ENCODE data around the gene TRAF5.

DNA sequence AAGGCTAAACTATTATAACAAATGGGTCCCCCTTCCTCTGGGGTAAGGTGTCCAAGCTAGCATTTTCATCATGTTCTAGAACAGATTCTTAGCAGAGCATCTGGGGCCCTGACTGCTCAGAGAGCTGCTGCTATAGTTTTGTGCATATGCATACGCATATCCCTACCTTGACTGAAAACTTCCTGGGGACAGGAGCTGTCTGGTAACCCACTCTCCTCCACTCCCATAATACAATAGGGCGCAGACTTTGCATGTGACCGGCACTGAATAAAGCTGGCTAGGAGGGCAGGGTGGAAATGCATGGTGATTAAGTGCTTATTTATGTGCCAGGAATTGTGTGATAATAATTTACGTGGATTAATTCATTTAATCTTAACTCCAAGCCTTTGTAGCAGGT, 11.6 kb downstream of the TRAF5 start:
- TF ChIP-seq EZH2 (IDR thresholded peaks at IDR 0.05; ENCODE audit: borderline replicate concordance, low read depth, low read length, severe bottlenecking) (no peak), POLR2A (IDR thresholded peaks at IDR 0.05; ENCODE audit: low read depth, low read length) (no peak), MYC (IDR thresholded peaks at IDR 0.05; ENCODE audit: low read depth, low read length) (no peak), POLR2AphosphoS5 (IDR thresholded peaks at IDR 0.05; ENCODE audit: insufficient read depth, low read depth, low read length) (no peak), FOS (IDR thresholded peaks at IDR 0.05; ENCODE audit: borderline replicate concordance, insufficient read depth, low read length) (no peak)
- TF ChIP-seq, protein P1, sequence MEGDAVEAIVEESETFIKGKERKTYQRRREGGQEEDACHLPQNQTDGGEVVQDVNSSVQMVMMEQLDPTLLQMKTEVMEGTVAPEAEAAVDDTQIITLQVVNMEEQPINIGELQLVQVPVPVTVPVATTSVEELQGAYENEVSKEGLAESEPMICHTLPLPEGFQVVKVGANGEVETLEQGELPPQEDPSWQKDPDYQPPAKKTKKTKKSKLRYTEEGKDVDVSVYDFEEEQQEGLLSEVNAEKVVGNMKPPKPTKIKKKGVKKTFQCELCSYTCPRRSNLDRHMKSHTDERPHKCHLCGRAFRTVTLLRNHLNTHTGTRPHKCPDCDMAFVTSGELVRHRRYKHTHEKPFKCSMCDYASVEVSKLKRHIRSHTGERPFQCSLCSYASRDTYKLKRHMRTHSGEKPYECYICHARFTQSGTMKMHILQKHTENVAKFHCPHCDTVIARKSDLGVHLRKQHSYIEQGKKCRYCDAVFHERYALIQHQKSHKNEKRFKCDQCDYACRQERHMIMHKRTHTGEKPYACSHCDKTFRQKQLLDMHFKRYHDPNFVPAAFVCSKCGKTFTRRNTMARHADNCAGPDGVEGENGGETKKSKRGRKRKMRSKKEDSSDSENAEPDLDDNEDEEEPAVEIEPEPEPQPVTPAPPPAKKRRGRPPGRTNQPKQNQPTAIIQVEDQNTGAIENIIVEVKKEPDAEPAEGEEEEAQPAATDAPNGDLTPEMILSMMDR (IDR thresholded peaks at IDR 0.05; ENCODE audit: extremely low read depth in 1 of 2, insufficient read depth in 1 of 2, low read depth in 1 of 2, low read length in 2 of 2), result no peak
- TF ChIP-seq, protein P2, sequence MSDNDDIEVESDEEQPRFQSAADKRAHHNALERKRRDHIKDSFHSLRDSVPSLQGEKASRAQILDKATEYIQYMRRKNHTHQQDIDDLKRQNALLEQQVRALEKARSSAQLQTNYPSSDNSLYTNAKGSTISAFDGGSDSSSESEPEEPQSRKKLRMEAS (IDR thresholded peaks at IDR 0.05; ENCODE audit: insufficient read depth, insufficient read length), result no peak

All from endothelial cell of umbilical vein (primary cell).